IMR-90 (cell line): ENCODE measurements around the gene P2RX5. TPM values are rescaled to one million over a fixed set of nuclear protein-coding genes. Genes with fewer than 3 reads are reported as not detected.

Source experiments
- ATAC-seq: fragments of 200-7000 bp; cut with Tn5 transposase; 2 replicates; pipeline ENCODE4 v1.9.1; 2020; ENCODE audit warnings: low read depth, mild to moderate bottlenecking, moderate library complexity
- BruUV-seq: library from RNA; stranded (reverse); fragments of 400-500 nt; replicated peaks from 2 replicates; lab custom pipeline; 2021; lab: Mats Ljungman, UMichigan
- CTCF ChIA-PET: fragments of 300-600 bp; formaldehyde crosslinking; extraction: SDS; loops from one replicate; lab custom pipeline; 2021; ENCODE audit warnings: antibody characterized with exemption; lab: Yijun Ruan, JAX
- POLR2A ChIA-PET: fragments of 300-600 bp; sonication (Branson Sonifier 250); formaldehyde crosslinking; loops from one replicate; lab custom pipeline; 2022; ENCODE audit warnings: antibody characterized with exemption; ENCODE audit not compliant: unreplicated experiment; lab: Charles Lee
- DNase-seq: peaks from one replicate; pipeline ENCODE4 v3.0.0; 2013
- H2AFZ ChIP-seq: replicated peaks from 2 replicates; pipeline ENCODE3; 2013; ENCODE audit warnings: low read length, mild to moderate bottlenecking; ENCODE audit not compliant: poor library complexity
- H2AK5ac ChIP-seq: 2 replicates; pipeline ENCODE4 v1.6.1; 2013; ENCODE audit warnings: low read depth, low read length, inconsistent platforms
- H2AK9ac ChIP-seq: replicated peaks from 2 replicates; pipeline ENCODE3; 2013; ENCODE audit warnings: mild to moderate bottlenecking, low read depth, low read length, moderate library complexity; ENCODE audit not compliant: poor library complexity
- H2BK120ac ChIP-seq: 2 replicates; pipeline ENCODE4 v1.6.1; 2013; ENCODE audit warnings: low read depth, low read length, inconsistent platforms
- H2BK15ac ChIP-seq: 3 replicates; pipeline ENCODE4 v1.6.1; 2013; ENCODE audit warnings: low read depth, low read length, inconsistent platforms
- H2BK20ac ChIP-seq: 2 replicates; pipeline ENCODE4 v1.6.1; 2013; ENCODE audit warnings: low read depth, mild to moderate bottlenecking, inconsistent platforms, low read length, moderate library complexity
- H2BK5ac ChIP-seq: 2 replicates; pipeline ENCODE4 v1.6.1; 2013; ENCODE audit warnings: mild to moderate bottlenecking, low read depth, low read length, inconsistent platforms; ENCODE audit not compliant: poor library complexity, severe bottlenecking
- H3K14ac ChIP-seq: replicated peaks from 2 replicates; pipeline ENCODE4 v1.6.1; 2013; ENCODE audit warnings: low read depth, low read length, inconsistent platforms
- H3K18ac ChIP-seq: 2 replicates; pipeline ENCODE4 v1.6.1; 2013; ENCODE audit warnings: low read depth, low read length, control low read depth
- H3K23ac ChIP-seq: 2 replicates; pipeline ENCODE4 v1.6.1; 2013; ENCODE audit warnings: low read depth, low read length, inconsistent platforms
- H3K27ac ChIP-seq: 2 replicates; pipeline ENCODE4 v1.5.1; 2013; ENCODE audit warnings: mild to moderate bottlenecking, control low read depth, low read length; ENCODE audit not compliant: insufficient read depth
- H3K27me3 ChIP-seq: 2 replicates; pipeline ENCODE4 v1.6.1; 2013; ENCODE audit warnings: low read length; ENCODE audit not compliant: control insufficient read depth, insufficient read depth
- H3K36me3 ChIP-seq: 2 replicates; pipeline ENCODE4 v1.6.1; 2013; ENCODE audit warnings: low read length, mixed read lengths; ENCODE audit not compliant: control insufficient read depth, insufficient read depth
- H3K4ac ChIP-seq: 2 replicates; pipeline ENCODE4 v1.6.1; 2013; ENCODE audit warnings: low read depth, low read length, inconsistent platforms
- H3K4me1 ChIP-seq: 2 replicates; pipeline ENCODE4 v1.6.1; 2013; ENCODE audit warnings: low read length, mixed read lengths; ENCODE audit not compliant: control insufficient read depth, insufficient read depth
- H3K4me2 ChIP-seq: 2 replicates; pipeline ENCODE4 v1.6.1; 2013; ENCODE audit warnings: low read depth, mild to moderate bottlenecking, control low read depth, low read length, moderate library complexity
- H3K4me3 ChIP-seq: 2 replicates; pipeline ENCODE4 v1.5.1; 2013; ENCODE audit warnings: low read depth, mild to moderate bottlenecking, control low read depth, low read length, moderate library complexity; ENCODE audit not compliant: insufficient read depth
- H3K56ac ChIP-seq: 2 replicates; pipeline ENCODE4 v1.6.1; 2013; ENCODE audit warnings: low read length, inconsistent platforms; ENCODE audit not compliant: insufficient read depth; ENCODE audit errors: extremely low read depth
- H3K79me1 ChIP-seq, 2 experiments: 2 replicates each; pipeline ENCODE4 v1.6.1; 2013; ENCODE audit warnings: low read length in 2 of 2, inconsistent platforms in 1 of 2, low read depth in 1 of 2
- H3K9ac ChIP-seq: 2 replicates; pipeline ENCODE4 v1.6.1; 2013; ENCODE audit warnings: low read depth, low read length, control low read depth
- H3K9me1 ChIP-seq: 2 replicates; pipeline ENCODE4 v1.6.1; 2013; ENCODE audit warnings: low read length, inconsistent platforms; ENCODE audit not compliant: insufficient read depth
- H3K9me3 ChIP-seq: 2 replicates; pipeline ENCODE4 v1.6.1; 2013; ENCODE audit warnings: low read length; ENCODE audit not compliant: control insufficient read depth, insufficient read depth
- H4K20me1 ChIP-seq: 2 replicates; pipeline ENCODE4 v1.6.1; 2013; ENCODE audit warnings: low read length, inconsistent platforms; ENCODE audit not compliant: insufficient read depth
- H4K5ac ChIP-seq: 2 replicates; pipeline ENCODE4 v1.6.1; 2013; ENCODE audit warnings: mild to moderate bottlenecking, low read depth, low read length, control low read depth
- H4K8ac ChIP-seq, 2 experiments: 2 replicates each; pipeline ENCODE4 v1.6.1; 2013; ENCODE audit warnings: low read depth in 2 of 2, low read length in 2 of 2, control low read depth in 1 of 2, inconsistent platforms in 1 of 2
- H4K91ac ChIP-seq: 2 replicates; pipeline ENCODE4 v1.6.1; 2013; ENCODE audit warnings: low read depth, low read length, inconsistent platforms; ENCODE audit not compliant: insufficient read depth
- BHLHE40 ChIP-seq: fragments of 150-350 bp; IDR thresholded peaks from 2 replicates; pipeline ENCODE4 v1.6.1; 2016; ENCODE audit warnings: mild to moderate bottlenecking, low read depth, low read length
- FOS ChIP-seq: fragments of 150-350 bp; IDR thresholded peaks from 2 replicates; pipeline ENCODE4 v1.6.1; 2016; ENCODE audit warnings: low read depth, low read length
- MAFK ChIP-seq: IDR thresholded peaks from 2 replicates; pipeline ENCODE4 v1.6.1; 2012; ENCODE audit warnings: low read depth, low read length, improper control_type of control experiment
- MXI1 ChIP-seq: IDR thresholded peaks from 2 replicates; pipeline ENCODE4 v1.6.1; 2012; ENCODE audit warnings: low read depth, mild to moderate bottlenecking, low read length, moderate library complexity, borderline replicate concordance
- WGBS, 2 experiments: methylation state at CpG; one replicate each; pipeline versions ENCODE4 v1.1.5 to v1.1.7; 2013; ENCODE audit warnings: missing lambda C conversion rate in 2 of 2; ENCODE audit not compliant: insufficient read length in 1 of 2; ENCODE audit errors: extremely low coverage in 2 of 2; 5-methylcytosine and 5-hydroxymethylcytosine counted together
- dilution Hi-C: fragments of 300-500 bp; cut with HindIII; formaldehyde crosslinking; loops from one replicate; pipeline ENCODE4 v1.14.3; 2018; ENCODE audit warnings: low sequenced_read_pairs; ENCODE audit not compliant: unreplicated experiment
- in situ Hi-C: fragments of 300-500 bp; cut with MboI; formaldehyde crosslinking; loops from 3 replicates; pipeline ENCODE4 v1.14.3; 2019; ENCODE audit warnings: low sequenced_read_pairs, inconsistent platforms, mixed read lengths
- intact Hi-C: fragments of 100-400 bp; cut with micrococcal nuclease; formaldehyde crosslinking; loops from 2 replicates; pipeline ENCODE4 v1.10.0; 2022
- polyA plus RNA-seq, 3 experiments: library from polyadenylated mRNA; depleted of rRNA; stranded (reverse); fragments of >200 nt; gene quantifications; 2 replicates each; pipeline ENCODE4 v1.2.3, GENCODE V29; 2012; ENCODE audit warnings: low replicate concordance in 1 of 3
- total RNA-seq: library from RNA; depleted of rRNA; stranded (reverse); fragments of >200 nt; gene quantifications from 2 replicates; pipeline ENCODE4 v1.2.3, GENCODE V29; 2012

P2RX5 gene
- total and polyA plus RNA-seq, 2 of the 4 experiments (the other 2 are of a cell fraction) = 1.8 to 3.7 TPM

GRCh38 chr17:3641014-3641413, 54.9 kb downstream of the P2RX5 start:
- H3K79me1 ChIP-seq = peaks cover 7 to 20% of the 10 kb centered on the region in 2 experiments; a peak in 3 of 4 replicates
- H3K4me2 ChIP-seq = no peak overlapping the region
- no peak overlapping the region for H3K4me3 ChIP-seq
- peaks cover 8% of the 10 kb centered on the region; the same call in 1 of the 2 replicates for H3K9me1 ChIP-seq
- intact Hi-C loops (no loop called here), dilution Hi-C loops (no loop called here), in situ Hi-C loops (loop anchor here (10.0 kb wide), 2 partner anchors 596 to 806 kb away; no protein-coding TSS in a partner anchor)
- no peak for TF ChIP-seq FOS
- no peak for TF ChIP-seq MXI1
- no peak for TF ChIP-seq BHLHE40
- no peak for TF ChIP-seq MAFK
- H3K4me1 ChIP-seq = peaks cover 3% of the 10 kb centered on the region; the same call in 1 of the 2 replicates
- H3K27me3 ChIP-seq = no peaks in the 10 kb centered on the region
- no peak overlapping the region for H2BK120ac ChIP-seq
- no peak overlapping the region for H3K27ac ChIP-seq
- H4K5ac ChIP-seq = no peak overlapping the region
- no peak overlapping the region for H2AK5ac ChIP-seq
- H2AFZ ChIP-seq = no peak overlapping the region
- ChIA-PET POLR2A (no interaction called here), CTCF (no interaction called here)
- DNase-seq (no peak), ATAC-seq (no peak)
- WGBS, 2 experiments = no CpG with 5 or more reads among the region's 3 CpGs
- no peak overlapping the region for H2BK20ac ChIP-seq
- H4K8ac ChIP-seq = no peak overlapping the region
- H3K56ac ChIP-seq = no peak overlapping the region
- no peak overlapping the region for H3K23ac ChIP-seq
- no peak overlapping the region for H2BK15ac ChIP-seq
- H3K9me3 ChIP-seq = no peaks in the 10 kb centered on the region
- no peak overlapping the region for H3K14ac ChIP-seq
- H3K36me3 ChIP-seq = peaks cover 15% of the 10 kb centered on the region; the same call in 1 of the 2 replicates
- H4K91ac ChIP-seq = no peak overlapping the region
- no peak overlapping the region for H2AK9ac ChIP-seq
- no peak overlapping the region for H3K18ac ChIP-seq
- no peak overlapping the region for H2BK5ac ChIP-seq
- no TSS peak for BruUV-seq
- no peak overlapping the region for H3K9ac ChIP-seq
- peaks cover 3% of the 10 kb centered on the region; the same call in 1 of the 2 replicates for H4K20me1 ChIP-seq
- no peak overlapping the region for H3K4ac ChIP-seq
